ENCODE results near the gene RCOR1.

Gene RCOR1

GRCh38 chr14:102708494-102708893 lies 116.0 kb downstream of the RCOR1 start:
- no peak for DNase-seq

GRCh38 chr14:102711207-102711606 lies 118.8 kb downstream of the RCOR1 start:
- DNase-seq = no peak

GRCh38 chr14:102711946-102712345 lies 119.5 kb downstream of the RCOR1 start:
- no peak for DNase-seq

GRCh38 chr14:102717276-102717675 lies 124.8 kb downstream of the RCOR1 start:
- DNase-seq = no peak

GRCh38 chr14:102722646-102723045 lies 130.2 kb downstream of the RCOR1 start:
- DNase-seq = no peak

- peak in 20 of 56 donors; percentile 5 to 67 (median 36) for DNase-seq
Observed at GRCh38 chr14:102723650-102724049, 131.2 kb downstream of the RCOR1 start.

GRCh38 chr14:102726191-102726949 lies 133.9 kb downstream of the RCOR1 start:
- no peak for DNase-seq

- DNase-seq = no peak
Observed at GRCh38 chr14:102727336-102728095, 135.1 kb downstream of the RCOR1 start.

- DNase-seq = peak in 19 of 56 donors; percentile 7 to 62 (median 26)
Observed at GRCh38 chr14:102728501-102728900, 136.1 kb downstream of the RCOR1 start.

- no peak for DNase-seq
Observed at GRCh38 chr14:102729268-102729667, 136.8 kb downstream of the RCOR1 start.

- no peak for DNase-seq
Observed at GRCh38 chr14:102729825-102730224, 137.4 kb downstream of the RCOR1 start.

- no peak for DNase-seq
Observed at GRCh38 chr14:102731101-102731870, 138.8 kb downstream of the RCOR1 start.

GRCh38 chr14:102731871-102732800 lies 139.7 kb downstream of the RCOR1 start:
- DNase-seq = no peak

GRCh38 chr14:102732924-102733323 lies 140.5 kb downstream of the RCOR1 start:
- DNase-seq = no peak

GRCh38 chr14:102733326-102733725 lies 140.9 kb downstream of the RCOR1 start:
- no peak for DNase-seq

GRCh38 chr14:102734436-102734835 lies 142.0 kb downstream of the RCOR1 start:
- no peak for DNase-seq

- DNase-seq = no peak
Observed at GRCh38 chr14:102736956-102737355, 144.5 kb downstream of the RCOR1 start.

GRCh38 chr14:102737402-102738372 lies 145.2 kb downstream of the RCOR1 start:
- no peak for DNase-seq

- DNase-seq = no peak
Observed at GRCh38 chr14:102738373-102739189, 146.1 kb downstream of the RCOR1 start.
